HepG2 (cell line): Measurements from ENCODE around the gene UBE2O. TPM values are rescaled to one million over a fixed set of nuclear protein-coding genes. Genes with fewer than 3 reads are reported as not detected.

ENCODE experiments used
- ARNT2 ChIP-seq: sonication (generic); formaldehyde crosslinking; IDR thresholded peaks from 2 replicates; pipeline ENCODE4 v1.8.0; 2022; ENCODE audit warnings: mild to moderate bottlenecking, low read depth, missing genetic modification reagents, moderate library complexity
- CHD4 ChIP-seq: fragments of 200-600 bp; sonication (generic); IDR thresholded peaks from 2 replicates; pipeline ENCODE4 v1.7.0; 2017; ENCODE audit warnings: mild to moderate bottlenecking, low read length, borderline replicate concordance
- ERF ChIP-seq: IDR thresholded peaks from 2 replicates; pipeline ENCODE4 v1.6.1; 2018; ENCODE audit warnings: missing biosample characterization, missing genetic modification reagents
- HINFP ChIP-seq: sonication (generic); formaldehyde crosslinking; IDR thresholded peaks from 2 replicates; pipeline ENCODE4 v1.4.0; 2020; ENCODE audit warnings: low read depth, mild to moderate bottlenecking, missing genetic modification reagents
- ISL2 ChIP-seq: sonication (generic); formaldehyde crosslinking; IDR thresholded peaks from 2 replicates; pipeline ENCODE4 v1.5.0; 2020; ENCODE audit warnings: missing genetic modification reagents
- KDM5A ChIP-seq: fragments of 200-600 bp; sonication (generic); IDR thresholded peaks from 2 replicates; pipeline ENCODE4 v1.7.0; 2018; ENCODE audit warnings: antibody characterized with exemption, mild to moderate bottlenecking, low read length, borderline replicate concordance
- MXI1 ChIP-seq: IDR thresholded peaks from 3 replicates; pipeline ENCODE4 v1.6.1; 2012; ENCODE audit warnings: low read depth, low read length, inconsistent platforms, borderline replicate concordance
- MZF1 ChIP-seq: sonication (generic); formaldehyde crosslinking; IDR thresholded peaks from 2 replicates; pipeline ENCODE4 v1.8.1; 2023; ENCODE audit warnings: mild to moderate bottlenecking, missing genetic modification reagents, borderline replicate concordance
- NFKB2 ChIP-seq: sonication (generic); formaldehyde crosslinking; IDR thresholded peaks from 2 replicates; pipeline ENCODE4 v1.4.0; 2020; ENCODE audit warnings: missing genetic modification reagents, borderline replicate concordance
- PHF5A ChIP-seq: IDR thresholded peaks from one replicate; pipeline ENCODE4 v1.6.1; 2018; ENCODE audit warnings: low read depth, missing genetic modification reagents; ENCODE audit not compliant: unreplicated experiment
- POGZ ChIP-seq: sonication (generic); formaldehyde crosslinking; IDR thresholded peaks from 2 replicates; pipeline ENCODE4 v1.4.0; 2020; ENCODE audit warnings: mild to moderate bottlenecking, missing genetic modification reagents
- RNF2 ChIP-seq: fragments of 450-650 bp; conservative IDR thresholded peaks from 2 replicates; pipeline ENCODE4 v1.6.1; 2016; ENCODE audit warnings: low read depth
- YEATS4 ChIP-seq: sonication (generic); formaldehyde crosslinking; IDR thresholded peaks from 2 replicates; pipeline ENCODE4 v1.4.0; 2020; ENCODE audit warnings: missing genetic modification reagents, borderline replicate concordance
- ZFP36 ChIP-seq: fragments of 150-350 bp; IDR thresholded peaks from 2 replicates; pipeline ENCODE4 v1.6.1; 2018; ENCODE audit warnings: borderline replicate concordance, low read length, low read depth; ENCODE audit not compliant: partially characterized antibody
- ZIK1 ChIP-seq: sonication (generic); formaldehyde crosslinking; IDR thresholded peaks from 2 replicates; pipeline ENCODE4 v1.5.0; 2020; ENCODE audit warnings: mild to moderate bottlenecking, low read depth, missing genetic modification reagents, borderline replicate concordance
- ZNF224 ChIP-seq: sonication (generic); formaldehyde crosslinking; IDR thresholded peaks from 2 replicates; pipeline ENCODE4 v1.5.0; 2020; ENCODE audit warnings: mild to moderate bottlenecking, missing genetic modification reagents
- ZNF451 ChIP-seq: sonication (generic); formaldehyde crosslinking; IDR thresholded peaks from 2 replicates; pipeline ENCODE4 v1.5.0; 2020; ENCODE audit warnings: mild to moderate bottlenecking, missing genetic modification reagents
- ZNF503 ChIP-seq: sonication (generic); formaldehyde crosslinking; IDR thresholded peaks from 2 replicates; pipeline ENCODE4 v1.4.0; 2020; ENCODE audit warnings: missing genetic modification reagents
- ZNF547 ChIP-seq: sonication (generic); formaldehyde crosslinking; IDR thresholded peaks from 2 replicates; pipeline ENCODE4 v1.5.1; 2020; ENCODE audit warnings: mild to moderate bottlenecking, missing genetic modification reagents
- ZNF563 ChIP-seq: sonication (generic); formaldehyde crosslinking; IDR thresholded peaks from 2 replicates; pipeline ENCODE4 v1.8.0; 2022; ENCODE audit warnings: mild to moderate bottlenecking, moderate library complexity, missing genetic modification reagents
- ZNF770 ChIP-seq: sonication (generic); formaldehyde crosslinking; IDR thresholded peaks from 2 replicates; pipeline ENCODE4 v1.5.0; 2020; ENCODE audit warnings: mild to moderate bottlenecking, missing genetic modification reagents
- ZSCAN21 ChIP-seq: sonication (generic); formaldehyde crosslinking; IDR thresholded peaks from 2 replicates; pipeline ENCODE4 v1.8.0; 2022; ENCODE audit warnings: mild to moderate bottlenecking, missing genetic modification reagents, moderate library complexity, borderline replicate concordance
- polyA plus RNA-seq, 8 experiments: library from polyadenylated mRNA; depleted of rRNA in 3 of 8; stranded (reverse) in 7 of 8; unstranded in 1 of 8; fragments of >200 nt; fragmentation: Illumina TruSeq in 4 of 8; extraction: Trizol in 4 of 8; gene quantifications; 2 replicates each; pipeline versions ENCODE4 v1.2.1 to v1.2.3, GENCODE V29; 2011 to 2016; ENCODE audit warnings: low read depth in 4 of 8, missing spikeins in 1 of 8, mixed read lengths in 1 of 8; ENCODE audit not compliant: insufficient read depth in 1 of 8
- total RNA-seq, 5 experiments: library from RNA; depleted of rRNA; stranded (reverse); fragments of >200 nt; fragmentation: Illumina TruSeq; extraction: Trizol; gene quantifications; 2 replicates each; pipeline ENCODE4 v1.2.3, GENCODE V29; 2016; ENCODE audit warnings: low read depth in 1 of 5

The UBE2O gene
- total and polyA plus RNA-seq, 2 of the 13 experiments (the other 11 are each of a cell fraction or from before 2014, with no cell fraction given), result 21.5 to 23.5 TPM

- peak; percentile 78 for TF ChIP-seq ZSCAN21 (CRISPR knock-in tag)
- TF ChIP-seq HINFP (CRISPR knock-in tag), result 0 out of 2 replicates have a peak, but pooled peaks have one; percentile 33
- TF ChIP-seq ZNF451 (CRISPR knock-in tag), result no peak
- 0 out of 2 replicates have a peak, but pooled peaks have one; percentile 52 for TF ChIP-seq KDM5A
- no peak for TF ChIP-seq MZF1 (CRISPR knock-in tag)
- TF ChIP-seq ZNF563, result peak; percentile 96
- TF ChIP-seq PHF5A (CRISPR knock-in tag), result no peak
- no peak for TF ChIP-seq CHD4
- TF ChIP-seq ERF (CRISPR knock-in tag), result no peak; the same call in 1 of the 2 replicates
- TF ChIP-seq POGZ (CRISPR knock-in tag), result 0 out of 2 replicates have a peak, but pooled peaks have one; percentile 25
- peak; percentile 84 for TF ChIP-seq YEATS4 (CRISPR knock-in tag)
- TF ChIP-seq ZNF224, result no peak
- TF ChIP-seq ISL2 (CRISPR knock-in tag), result 0 out of 2 replicates have a peak, but pooled peaks have one; percentile 35
- TF ChIP-seq ZNF770 (CRISPR knock-in tag), result peak; percentile 52; the same call in 1 of the 2 replicates
- TF ChIP-seq ZFP36, result no peak
- TF ChIP-seq NFKB2 (CRISPR knock-in tag), result no peak
- TF ChIP-seq ARNT2 (CRISPR knock-in tag), result peak; percentile 73; the same call in 1 of the 2 replicates
- peak; percentile 99 for TF ChIP-seq MXI1
- peak; percentile 64; the same call in 1 of the 2 replicates for TF ChIP-seq ZIK1 (CRISPR knock-in tag)
- no peak for TF ChIP-seq ZNF503 (CRISPR knock-in tag)
- peak; percentile 73; the same call in 1 of the 2 replicates for TF ChIP-seq ZNF547 (CRISPR knock-in tag)
- 0 out of 2 replicates have a peak, but pooled peaks have one; percentile 57 for TF ChIP-seq RNF2
These were observed at the start of gene UBE2O (continued) for GRCh38 chr17:76452660-76453430.
